NCI-H446 (cell line): Measurements from ENCODE around the gene TNFSF13.

Experiments
- DNase-seq, 2 experiments: peaks; one replicate each; lab custom pipeline; 2025; lab: John Stamatoyannopoulos, UW

TNFSF13 gene

DNA sequence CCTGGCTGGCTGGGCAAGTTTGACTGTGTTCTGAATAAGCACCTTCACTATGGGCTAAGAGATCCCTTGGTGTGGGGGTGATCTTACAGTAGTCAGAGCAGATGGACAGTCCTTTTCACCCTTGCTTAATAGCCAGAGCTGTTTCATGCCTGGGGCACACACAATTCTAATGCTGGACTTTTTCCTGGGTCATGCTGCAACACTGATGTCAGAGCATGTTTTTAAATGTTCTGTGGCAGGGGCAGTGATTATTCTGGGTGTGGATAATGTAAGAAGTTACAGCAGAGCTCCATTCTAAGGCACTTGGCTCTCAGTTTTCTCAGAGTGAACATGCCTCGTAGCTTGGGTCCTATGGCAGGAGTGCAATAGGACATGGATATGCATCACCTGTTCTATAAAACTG is 16.9 kb downstream of the TNFSF13 start:
- DNase-seq, result no peak

DNA sequence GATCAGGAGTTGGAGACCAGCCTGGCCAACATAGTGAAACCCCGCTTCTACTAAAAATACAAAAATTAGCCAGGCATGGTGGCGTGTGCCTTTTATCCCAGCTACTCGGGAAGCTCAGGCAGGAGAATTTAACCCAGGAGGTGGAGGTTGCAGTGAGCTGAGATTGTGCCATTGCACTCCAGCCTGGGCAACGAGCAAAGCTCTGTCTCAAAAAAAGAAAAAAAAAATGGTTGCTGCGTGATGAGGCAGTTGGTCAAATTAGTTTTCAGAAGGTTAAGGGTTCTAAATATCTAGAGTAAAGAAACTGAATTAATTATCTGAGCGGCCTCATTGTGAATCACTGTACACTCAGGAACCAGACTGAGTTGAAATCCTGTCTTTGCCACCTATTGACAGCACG is 17.4 kb downstream of the TNFSF13 start:
- DNase-seq, result no peak

- DNase-seq, result no peak
Measured at GRCh38 chr17:7576432-7576937, 17.9 kb downstream of the TNFSF13 start.

DNA sequence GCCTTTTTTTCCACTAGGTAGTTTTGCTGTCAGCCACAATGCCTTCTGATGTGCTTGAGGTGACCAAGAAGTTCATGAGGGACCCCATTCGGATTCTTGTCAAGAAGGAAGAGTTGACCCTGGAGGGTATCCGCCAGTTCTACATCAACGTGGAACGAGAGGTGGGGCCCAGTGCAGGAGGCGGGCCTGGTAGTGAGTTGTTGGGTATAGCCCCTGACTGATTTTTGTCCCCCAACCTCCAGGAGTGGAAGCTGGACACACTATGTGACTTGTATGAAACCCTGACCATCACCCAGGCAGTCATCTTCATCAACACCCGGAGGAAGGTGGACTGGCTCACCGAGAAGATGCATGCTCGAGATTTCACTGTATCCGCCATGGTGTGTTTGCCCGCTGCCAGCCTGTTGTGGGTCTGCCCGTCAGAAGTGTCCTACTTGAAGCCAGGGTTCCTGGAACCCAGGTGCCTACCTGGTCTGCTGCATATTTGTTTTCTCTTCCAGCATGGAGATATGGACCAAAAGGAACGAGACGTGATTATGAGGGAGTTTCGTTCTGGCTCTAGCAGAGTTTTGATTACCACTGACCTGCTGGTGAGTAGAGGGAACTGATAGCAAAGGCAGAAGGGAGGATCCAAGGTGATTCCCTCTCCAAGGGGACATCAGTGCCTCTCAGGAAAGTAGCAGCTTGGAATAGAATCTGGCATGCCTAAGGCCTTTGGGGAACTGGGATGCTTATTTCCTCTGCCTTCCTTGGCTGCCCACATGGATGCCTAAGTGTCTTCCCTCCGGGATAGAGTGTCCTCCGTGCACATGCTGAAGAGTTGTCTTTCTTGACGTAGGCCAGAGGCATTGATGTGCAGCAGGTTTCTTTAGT is 19.0 kb downstream of the TNFSF13 start:
- no peak for DNase-seq

DNA sequence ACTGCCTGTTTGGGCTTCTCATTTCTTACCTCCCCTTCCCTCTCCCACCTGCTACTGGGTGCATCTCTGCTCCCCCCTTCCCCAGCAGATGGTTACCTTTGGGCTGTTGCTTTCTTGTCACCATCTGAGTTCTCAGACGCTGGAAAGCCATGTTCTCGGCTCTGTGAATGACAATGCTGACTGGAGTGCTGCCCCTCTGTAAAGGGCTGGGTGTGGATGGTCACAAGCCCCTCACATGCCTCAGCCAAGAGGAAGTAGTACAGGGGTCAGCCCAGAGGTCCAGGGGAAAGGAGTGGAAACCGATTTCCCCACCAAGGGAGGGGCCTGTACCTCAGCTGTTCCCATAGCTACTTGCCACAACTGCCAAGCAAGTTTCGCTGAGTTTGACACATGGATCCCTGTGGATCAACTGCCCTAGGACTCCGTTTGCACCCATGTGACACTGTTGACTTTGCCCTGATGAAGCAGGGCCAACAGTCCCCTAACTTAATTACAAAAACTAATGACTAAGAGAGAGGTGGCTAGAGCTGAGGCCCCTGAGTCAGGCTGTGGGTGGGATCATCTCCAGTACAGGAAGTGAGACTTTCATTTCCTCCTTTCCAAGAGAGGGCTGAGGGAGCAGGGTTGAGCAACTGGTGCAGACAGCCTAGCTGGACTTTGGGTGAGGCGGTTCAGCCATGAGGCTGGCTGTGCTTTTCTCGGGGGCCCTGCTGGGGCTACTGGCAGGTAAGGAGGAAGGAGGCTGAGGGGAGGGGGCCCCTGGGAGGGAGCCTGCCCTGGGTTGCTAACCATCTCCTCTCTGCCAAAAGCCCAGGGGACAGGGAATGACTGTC is 20.7 kb downstream of the TNFSF13 start, which contains the start of gene CD68:
TSS of gene CD68 (plus strand) at position 638 of the 833 bp plus-strand sequence. CDS start at position 678, 40 bp downstream.
- peak in 1 of 2 experiments; percentile 39 for DNase-seq

DNA sequence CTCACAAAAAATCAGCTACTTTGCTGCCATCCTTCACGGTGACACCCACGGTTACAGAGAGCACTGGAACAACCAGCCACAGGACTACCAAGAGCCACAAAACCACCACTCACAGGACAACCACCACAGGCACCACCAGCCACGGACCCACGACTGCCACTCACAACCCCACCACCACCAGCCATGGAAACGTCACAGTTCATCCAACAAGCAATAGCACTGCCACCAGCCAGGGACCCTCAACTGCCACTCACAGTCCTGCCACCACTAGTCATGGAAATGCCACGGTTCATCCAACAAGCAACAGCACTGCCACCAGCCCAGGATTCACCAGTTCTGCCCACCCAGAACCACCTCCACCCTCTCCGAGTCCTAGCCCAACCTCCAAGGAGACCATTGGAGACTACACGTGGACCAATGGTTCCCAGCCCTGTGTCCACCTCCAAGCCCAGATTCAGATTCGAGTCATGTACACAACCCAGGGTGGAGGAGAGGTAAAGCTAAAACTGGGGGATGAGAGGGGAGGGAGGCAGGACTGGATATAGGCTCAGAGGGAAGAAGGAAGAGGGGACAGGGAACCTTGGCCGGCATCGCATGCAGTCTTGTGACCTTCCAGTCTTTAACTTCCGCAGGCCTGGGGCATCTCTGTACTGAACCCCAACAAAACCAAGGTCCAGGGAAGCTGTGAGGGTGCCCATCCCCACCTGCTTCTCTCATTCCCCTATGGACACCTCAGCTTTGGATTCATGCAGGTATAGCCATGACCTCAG is 21.5 kb downstream of the TNFSF13 start:
- no peak for DNase-seq

GRCh38 chr17:7580604-7581575 is 22.3 kb downstream of the TNFSF13 start:
- DNase-seq, result no peak

DNA sequence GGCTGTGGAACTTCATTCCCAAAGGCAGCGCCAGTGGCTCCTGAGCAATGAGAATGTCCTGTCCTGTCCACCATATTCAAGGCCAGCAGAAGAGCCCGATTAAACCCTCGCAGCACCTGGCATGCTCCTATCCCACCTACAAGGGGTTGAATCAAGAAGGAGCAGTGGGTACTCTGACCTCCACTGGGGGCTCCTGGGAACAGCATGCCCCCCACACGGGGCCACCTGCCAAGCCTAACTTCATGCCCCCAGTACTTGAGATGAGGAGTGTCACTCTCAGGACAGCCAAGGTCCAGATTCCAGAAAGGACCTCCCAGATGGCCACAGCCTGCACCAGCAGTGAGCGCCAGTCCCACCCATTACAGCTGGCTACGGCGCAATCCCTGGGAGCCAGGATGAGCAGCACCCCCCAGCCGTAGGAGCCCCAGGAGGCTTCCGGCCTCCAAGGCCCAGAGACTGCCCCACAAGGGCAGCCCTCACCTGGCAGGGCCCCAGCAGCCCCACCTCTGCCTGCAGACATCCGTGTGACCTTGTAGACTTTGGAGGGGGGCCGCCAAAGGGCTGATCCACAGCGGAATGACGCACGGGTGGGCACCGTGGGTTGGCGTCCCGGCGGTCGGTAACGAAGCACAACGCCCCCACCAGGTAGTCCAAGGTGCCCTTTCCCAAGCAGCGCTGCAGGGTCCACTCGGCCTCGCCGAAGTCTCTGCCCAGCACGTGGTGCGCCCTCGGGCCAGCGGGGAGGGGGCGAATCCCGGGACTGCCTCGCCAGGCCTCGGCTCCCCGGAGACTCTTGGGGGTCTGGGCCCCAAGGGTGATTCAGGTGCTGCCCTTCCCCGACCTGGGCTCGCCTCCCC is 24.1 kb downstream of the TNFSF13 start:
- peak in 1 of 2 experiments; percentile 61 for DNase-seq

DNA sequence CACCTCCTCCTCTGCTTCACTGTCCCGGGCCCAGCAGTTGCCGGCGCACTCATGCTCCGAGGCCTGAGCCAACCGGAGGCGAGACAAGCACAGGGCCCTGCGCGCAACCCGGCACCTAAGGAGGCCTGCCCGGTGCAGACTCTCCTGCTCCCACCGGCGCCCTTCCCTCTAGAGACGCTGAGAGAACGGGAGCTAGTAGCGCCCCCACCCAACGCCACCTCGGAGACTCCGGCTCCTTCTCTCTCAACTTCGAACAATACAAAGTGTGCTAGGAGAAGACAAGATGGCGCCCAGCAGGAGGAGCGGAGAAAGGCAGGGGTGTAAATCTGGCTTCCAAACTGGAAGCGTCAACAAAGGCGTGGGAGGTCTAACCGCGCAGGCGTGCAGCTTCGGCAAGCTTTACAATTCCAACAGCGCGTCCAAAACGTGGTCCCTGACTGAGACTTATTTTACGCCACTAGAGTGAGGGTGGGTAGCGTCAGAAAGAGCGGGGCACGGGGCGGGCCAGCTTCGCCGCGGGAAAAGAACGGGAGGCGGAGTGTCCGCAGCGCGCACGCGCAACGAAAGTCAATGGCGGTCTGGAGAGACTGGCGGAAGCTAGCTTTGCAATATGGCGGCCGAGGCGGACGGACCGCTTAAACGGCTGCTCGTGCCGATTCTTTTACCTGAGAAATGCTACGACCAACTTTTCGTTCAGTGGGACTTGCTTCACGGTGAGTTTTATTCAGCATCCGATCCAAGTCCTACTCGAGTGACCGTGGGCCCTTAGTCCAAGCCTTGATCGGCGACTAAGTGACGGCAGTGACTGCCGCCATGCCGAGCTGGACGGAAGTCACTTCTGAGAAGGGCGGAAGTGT is 24.9 kb downstream of the TNFSF13 start, which contains the start of gene MPDU1:
TSS of gene MPDU1 (plus strand) at position 600 of the 857 bp plus-strand sequence. CDS start at position 611, 11 bp downstream.
- DNase-seq, result peak; percentile 96 to 98

DNA sequence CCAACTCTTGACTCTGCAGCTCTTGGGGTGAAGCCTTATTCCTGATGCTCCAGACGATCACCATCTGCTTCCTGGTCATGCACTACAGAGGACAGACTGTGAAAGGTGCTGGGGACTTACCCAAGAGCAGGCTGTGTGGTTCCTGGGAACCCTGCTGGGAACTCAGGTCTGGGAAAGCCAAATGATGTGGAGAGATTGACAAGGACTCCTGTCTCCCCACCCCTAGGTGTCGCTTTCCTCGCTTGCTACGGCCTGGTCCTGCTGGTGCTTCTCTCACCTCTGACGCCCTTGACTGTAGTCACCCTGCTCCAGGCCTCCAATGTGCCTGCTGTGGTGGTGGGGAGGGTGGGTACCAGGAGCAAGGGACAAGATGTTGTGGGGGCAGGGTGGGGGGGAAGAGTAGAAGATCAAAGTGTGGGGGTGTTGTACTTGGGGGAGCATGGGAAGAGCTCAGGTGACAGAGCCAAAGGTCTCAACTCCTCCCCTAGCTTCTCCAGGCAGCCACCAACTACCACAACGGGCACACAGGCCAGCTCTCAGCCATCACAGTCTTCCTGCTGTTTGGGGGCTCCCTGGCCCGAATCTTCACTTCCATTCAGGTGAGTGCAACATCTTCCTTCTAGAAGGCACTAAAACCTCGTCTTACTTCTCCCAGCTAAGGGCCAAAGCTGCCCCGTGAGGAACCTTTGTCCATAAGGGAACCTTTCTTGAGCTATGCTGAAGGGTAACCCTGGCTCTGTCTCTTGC is 28.3 kb downstream of the TNFSF13 start:
- no peak for DNase-seq

DNA sequence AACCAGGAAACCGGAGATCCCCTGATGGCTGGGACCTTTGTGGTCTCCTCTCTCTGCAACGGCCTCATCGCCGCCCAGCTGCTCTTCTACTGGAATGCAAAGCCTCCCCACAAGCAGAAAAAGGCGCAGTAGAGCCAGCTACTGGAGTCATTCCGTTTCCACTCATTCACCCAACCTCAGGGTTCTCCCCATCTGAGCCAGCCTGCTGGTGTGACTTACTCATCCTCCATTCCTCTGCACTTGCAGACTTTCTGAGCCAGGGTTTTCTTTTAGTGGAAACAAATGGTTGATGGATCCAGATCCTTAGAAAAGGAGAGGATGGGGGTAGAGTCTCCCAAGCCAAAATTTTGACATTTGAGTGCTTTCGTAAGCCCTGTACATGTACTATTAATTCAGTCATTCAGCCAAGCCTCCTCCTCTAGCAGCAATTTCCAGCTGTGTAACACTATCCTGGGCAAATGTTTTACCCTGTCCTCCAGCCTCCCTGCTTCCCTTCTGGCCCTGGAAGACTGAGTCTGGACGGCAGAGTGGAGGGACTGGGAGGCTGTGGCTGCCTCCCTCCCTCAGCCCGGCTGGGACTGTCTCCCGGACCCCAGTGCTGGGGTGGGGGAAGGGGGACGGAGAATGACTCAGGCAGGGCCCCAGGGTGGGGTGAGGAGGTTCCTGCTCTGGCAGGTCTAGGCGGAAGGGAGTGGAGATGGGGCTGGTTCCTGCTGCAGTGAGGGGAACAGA is 29.0 kb downstream of the TNFSF13 start:
- DNase-seq, result no peak

DNA sequence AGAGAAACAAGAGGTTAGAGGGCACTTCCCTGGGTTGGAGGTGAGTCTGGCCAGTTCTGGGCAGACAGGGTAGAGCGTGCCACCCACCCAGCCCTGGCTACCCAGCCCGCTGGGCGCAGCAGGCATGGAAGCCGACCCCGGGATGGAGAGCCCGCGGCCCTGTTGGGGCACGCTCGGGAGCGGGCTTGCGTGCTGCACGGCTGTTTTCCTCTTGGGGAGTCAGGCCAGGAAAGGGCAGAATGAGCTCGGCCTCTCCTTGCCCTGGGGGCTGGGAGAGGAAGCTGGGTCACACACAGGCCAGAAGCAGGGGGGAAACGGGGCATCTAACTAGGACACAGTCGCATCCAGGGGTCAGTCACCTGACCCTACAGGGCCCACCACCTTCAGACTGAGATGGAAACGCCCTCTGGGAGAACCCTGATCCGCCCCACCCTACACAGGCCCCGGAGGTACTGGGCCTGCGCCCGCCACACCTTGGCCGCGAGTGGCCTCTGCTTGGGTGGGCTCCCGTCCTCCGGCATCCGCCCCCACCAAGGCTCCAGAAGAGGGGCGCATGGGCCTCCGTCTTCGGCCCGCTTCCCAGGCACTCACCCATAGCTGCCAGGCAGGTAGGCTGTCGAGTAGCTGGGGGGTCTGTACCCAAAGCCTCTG is 30.1 kb downstream of the TNFSF13 start:
- DNase-seq, result no peak

DNA sequence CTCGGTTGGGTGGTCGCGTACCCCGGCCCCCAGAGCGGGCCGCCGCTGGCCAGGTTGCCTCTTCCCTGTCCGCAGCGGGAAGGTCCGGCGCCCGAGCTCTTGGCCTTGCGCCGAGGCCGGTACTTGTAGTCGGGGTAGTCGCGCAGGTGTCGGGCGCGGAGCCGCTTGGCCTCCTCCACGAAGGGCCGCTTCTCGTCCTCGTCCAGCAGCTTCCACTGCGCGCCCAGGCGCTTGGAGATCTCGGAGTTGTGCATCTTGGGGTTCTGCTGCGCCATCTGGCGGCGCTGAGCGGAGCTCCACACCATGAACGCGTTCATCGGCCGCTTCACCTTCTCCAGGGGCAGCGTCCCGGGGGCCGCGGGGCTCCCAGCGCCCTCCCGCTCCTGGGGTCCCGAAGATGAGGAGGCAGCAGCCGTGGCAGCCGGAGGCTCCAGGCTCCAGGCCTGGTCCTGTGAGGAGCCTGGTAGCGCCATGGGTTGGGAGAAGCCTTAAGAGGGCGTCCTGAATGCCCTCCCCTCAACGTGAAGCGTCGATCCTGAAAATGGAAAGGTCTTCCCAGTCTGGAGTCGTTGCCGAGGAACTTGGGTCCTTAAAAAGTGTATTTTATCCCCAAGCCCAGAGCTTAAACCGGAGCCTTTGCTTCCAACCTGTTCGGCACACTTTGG is 30.8 kb downstream of the TNFSF13 start:
- DNase-seq, result no peak

- DNase-seq, result no peak
Measured at GRCh38 chr17:7589891-7590691, 31.5 kb downstream of the TNFSF13 start, which contains the start of gene SOX15. TSS of gene SOX15 (minus strand) at chr17:7590094. CDS start at chr17:7589676, 418 bp downstream.

GRCh38 chr17:7590743-7591142 is 32.2 kb downstream of the TNFSF13 start:
- no peak for DNase-seq
